GM18517 (cell line): ENCODE measurements around the gene IL34.

Source experiments
- ATAC-seq: cut with Tn5 transposase; IDR thresholded peaks from one replicate; pipeline ENCODE4 v1.9.1; 2021; ENCODE audit warnings: mild to moderate bottlenecking, moderate library complexity; ENCODE audit not compliant: unreplicated experiment

Gene IL34

DNA sequence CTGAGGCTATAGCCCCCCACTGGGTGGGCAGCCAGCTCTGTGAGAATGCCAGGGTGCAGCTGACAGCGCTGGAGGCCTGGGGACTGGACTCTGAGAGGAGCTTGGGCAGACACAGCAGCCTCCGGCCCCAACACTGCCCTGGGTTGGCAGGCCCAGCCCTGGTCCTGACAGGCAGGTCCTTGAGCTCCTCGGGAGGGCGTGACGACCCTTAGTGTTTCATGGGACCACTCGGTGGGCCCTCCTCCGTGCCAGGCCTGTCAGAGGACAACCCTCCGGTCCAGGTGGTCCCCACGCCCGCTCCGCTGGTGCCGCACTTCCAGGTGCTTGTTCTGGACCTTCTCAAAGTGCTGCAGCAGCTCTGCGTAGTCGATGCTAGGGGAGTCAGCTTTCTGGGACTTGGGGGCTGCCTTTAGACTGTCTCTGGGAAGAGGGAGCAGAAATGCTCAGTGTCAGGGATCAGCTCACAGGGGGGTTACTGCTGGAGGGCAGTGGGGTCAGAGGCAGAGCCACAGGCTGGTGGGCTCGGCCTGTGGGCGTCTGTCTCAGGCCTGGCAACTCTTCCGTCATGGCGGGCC, 41.4 kb downstream of the IL34 start:
- ATAC-seq = no peak

DNA sequence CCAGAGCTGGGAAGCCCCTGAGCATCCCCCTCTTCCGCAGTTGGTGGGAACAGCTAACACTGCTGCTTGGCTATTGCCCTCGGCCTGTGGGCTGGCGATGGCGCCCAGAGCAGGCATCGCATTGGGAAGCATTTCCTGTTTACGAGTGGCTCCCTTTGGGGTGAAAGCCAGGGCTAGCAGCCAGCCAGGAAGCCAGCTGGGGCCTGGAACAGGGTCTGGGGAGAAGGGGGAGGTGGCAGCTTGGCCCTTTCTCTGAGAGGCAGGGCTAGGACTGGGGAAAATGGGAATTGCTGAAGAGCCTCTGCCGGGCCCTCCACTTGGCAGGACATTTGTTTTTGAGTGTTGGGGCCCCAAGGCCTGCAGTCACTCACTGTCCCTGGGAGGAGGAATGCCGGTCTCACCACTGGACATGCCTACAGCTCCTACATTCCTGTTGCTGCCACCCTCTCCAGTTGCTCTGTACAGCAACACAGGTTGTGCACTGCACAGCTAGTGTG, 41.9 kb downstream of the IL34 start:
- ATAC-seq = no peak

DNA sequence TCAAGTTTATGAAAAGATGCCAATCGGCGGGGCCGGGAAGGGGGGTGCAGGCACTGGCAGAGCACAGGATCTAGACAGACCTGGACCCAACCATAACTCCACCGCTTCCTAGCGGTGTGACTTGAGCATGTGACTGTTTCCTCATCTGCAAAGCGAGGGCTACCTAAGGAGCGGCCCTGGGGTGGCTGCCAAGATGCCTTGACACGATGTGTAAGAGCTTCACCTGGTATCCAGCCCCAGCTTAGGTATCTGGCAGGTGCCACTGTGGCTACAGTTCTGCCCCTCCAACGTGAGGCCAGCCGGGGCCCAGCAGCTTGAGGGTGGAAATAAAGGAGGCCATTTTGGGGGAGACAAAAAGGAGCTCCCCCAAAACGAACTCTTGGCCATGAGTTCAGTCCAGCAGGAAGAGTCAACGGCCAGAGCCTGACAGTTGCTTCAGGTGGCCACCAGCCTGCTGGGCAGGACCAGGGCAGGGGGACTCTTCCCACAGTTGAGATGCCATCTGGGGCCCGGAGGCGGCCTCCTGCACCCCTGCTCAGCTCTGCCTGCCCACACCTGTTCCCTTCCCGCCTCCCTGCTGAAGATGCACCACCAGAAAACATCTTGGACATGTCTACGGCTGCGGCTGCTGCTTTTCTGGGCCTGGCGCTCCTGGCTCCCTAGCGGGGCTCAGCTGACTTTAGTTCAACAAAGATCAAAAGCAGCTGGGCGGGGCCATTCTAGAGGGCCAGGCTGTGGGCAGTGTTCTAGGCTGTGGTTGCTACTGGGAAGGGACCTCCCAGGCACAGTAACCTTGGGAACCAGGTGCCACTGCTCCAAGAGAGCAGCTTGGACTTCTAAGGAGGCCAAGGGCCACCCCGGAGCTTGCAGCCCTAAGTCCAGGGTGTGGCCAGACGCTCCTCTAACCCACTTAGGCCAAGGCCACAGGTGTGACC, 42.9 kb downstream of the IL34 start:
- ATAC-seq = no peak

DNA sequence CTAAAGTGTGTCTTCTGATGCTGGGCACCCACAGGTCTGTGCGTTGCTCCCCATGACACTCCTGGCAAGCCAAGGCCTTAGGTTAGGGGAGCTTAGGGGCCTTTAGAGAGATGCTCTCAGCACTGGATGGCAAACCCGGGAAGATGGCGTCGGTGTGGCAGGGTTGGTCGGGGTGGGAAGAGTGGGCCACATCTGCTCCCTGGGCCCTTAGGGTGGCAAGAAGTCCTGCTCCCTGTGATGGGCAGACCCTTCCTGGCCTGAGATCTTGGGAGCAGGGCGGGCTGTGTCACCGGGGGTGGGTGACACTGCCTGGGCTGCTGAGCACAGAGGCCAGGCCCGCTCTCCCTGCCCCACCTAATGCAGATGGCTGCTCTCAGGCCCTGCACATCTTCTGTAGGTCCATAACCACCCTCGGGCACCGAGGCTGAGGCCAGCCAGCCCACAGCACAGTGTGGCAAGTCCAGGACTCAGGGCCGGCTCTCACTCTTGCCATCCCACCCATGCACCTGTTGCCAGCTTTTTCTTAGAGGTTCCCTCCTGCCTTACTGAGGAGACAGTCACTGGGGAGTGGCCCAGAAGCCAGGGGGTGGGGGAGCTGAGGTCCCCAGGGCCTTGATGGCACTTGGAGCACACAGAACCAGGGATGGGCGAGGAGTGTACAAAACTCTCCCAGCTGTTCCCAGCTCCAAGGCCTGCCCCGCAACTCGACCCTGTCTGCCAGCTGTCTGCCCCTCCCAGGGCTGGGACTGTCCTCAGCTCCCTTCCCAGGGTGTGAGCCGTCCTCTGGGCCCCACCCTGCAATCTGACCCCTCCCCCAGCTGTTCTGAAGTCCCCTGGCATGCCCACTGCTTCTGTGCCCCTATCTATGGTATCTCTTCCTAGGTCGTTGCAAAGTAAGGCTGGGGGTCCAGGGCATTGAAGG, 43.9 kb downstream of the IL34 start:
- ATAC-seq = no peak

DNA sequence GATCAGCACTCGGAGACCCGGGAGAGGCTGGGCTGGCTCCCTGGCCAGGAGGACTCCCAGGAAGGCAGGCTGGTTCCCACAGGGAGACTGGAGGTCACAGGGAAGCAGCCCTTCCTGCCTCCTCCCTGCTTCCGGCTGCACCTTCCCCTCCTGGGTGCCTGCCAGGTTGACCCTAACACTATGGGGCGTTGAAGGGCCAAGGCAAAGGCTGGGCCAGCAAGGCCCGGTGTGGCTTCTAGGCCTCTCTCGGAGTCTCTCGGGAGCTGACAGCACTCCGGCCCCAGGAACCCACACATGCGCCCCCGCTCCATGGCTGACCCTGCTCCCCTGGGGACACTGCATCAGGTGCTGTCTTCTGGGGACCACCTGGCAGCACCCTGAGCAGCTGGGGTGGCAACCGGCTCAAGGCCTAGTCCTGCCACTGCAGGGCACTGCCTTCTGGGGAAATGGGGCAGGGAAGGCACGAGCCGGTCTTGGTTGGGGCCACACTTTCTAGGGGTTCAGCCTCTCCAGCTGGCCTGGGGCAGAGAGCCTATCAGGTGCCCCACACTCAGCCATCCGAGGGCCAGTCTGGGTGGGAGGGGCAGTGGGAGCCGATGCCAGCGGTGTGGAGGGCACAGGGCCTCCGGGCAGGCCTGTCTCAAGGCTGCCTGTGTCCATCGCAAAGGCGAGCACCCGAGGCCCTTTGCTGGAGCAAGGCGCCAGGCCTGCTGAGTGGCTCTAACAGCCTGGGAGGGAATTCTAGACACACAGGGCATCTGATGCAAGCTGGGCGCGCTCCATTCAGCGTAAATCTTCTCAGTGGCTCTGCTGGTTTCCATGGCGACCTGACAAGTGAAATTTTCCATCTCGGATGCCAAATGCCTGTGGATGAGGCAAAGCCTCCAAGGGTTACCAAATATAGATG, 45.1 kb downstream of the IL34 start:
- ATAC-seq = no peak

DNA sequence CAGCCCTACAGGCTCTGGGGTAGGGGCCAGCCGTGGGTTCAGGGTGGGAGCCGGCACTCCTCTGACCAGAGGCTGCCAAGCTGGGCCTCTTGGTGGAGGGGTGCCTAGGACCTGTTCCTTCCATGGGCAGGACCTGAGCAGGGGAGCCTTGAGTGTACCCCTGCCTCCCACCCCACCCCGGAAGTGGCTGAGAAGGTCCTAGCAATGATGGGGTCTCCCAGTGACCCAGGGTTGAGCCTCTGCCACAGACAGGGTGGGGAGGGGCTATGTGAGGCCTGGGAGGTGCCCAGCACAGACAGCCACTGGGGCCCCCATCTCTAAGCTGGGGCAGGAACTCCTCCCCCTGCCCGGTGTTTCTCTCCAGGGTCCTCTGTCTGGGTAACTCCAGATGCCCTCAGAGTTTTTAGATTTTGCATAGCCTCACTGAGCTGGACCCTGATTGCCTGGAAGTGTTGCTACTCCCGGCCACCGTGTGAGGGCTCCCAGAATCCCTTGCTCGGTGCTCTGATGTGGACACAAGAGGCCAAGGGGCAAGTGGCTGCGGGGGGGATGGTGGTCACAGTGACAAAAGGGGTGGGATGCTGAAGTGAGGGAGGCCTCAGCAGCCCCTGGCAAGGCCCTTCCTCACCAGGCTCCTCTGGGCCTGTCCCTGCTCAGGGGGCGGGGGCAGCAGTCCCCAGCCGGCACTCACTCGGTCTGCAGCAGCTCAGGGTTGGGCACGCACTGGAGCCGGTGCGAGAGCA, 45.9 kb downstream of the IL34 start:
- no peak for ATAC-seq

DNA sequence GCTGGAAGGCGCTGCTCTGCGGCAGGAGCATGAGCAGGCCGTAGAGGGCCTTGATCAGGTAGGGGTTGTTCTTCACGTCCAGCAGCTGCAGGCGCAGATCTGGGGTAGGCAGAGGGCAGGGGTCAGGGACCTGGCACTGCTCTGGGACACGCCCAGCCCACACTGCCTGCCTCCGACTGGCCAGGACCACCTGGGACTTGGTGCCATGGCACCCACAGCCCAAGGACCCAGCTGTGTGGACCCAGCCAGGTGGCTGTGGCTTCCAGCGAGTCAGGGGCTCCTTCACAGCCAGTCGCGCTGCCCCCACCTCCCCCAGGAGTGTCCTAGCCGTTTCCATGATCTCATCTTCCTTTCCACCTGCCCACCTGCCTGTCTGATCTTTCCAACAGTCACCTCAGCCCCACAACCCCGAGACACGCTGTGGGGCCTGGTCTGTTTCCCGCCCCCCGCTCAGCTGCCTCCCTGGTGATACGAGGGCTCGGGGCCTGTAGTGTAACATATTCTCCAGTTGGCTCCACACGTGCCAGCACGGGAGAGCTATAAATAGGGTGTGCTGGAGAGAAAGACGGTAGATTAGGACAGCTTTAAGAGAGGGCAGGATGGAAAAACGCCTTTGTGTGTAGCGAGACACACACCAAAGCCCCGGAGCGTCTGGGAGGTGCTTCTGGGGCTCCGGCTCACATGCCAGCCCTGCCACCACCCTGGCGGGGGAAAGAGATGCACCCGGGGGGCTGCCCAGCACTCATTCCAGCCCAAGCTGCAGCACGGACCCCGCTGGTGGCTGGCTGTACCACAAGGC, 46.7 kb downstream of the IL34 start:
- ATAC-seq = no peak

DNA sequence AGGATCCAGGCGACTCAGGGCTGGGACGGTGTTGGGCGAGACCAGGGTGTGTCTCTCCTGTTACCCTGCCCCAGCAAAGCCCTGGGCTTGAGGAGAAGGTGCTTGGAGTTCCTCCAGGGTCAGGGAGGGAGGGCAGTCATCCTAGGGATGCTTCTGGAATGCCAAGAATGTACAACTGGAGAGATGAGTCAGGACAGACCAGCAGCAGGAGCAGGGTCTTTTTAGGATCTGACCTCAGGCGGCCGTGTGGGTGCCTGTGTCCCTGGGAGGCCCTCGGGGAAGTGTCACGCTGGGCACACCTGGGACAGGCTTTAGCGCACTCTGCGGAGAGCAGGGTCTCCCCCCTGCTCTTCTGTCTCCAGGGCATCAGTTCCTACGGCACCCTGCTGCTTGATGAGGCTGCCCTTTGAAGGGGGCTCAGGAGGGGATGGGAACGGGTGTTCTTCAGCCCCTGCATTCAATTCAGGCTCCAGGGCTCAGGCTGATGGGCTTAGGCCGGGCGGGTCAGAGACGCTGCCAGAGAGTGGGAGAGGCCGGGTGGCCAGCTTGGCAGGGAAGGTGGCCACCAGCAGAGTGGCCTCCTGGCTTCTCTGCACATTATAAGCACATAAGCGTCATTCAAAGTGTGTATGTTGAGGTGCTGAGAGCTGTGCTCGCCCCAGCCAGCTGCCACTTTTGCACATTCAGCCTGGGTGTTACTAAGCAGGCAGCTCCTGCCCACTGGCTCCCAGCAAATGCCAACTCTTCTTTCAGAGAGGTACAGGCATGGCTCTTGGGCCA, 47.9 kb downstream of the IL34 start:
- ATAC-seq = no peak

DNA sequence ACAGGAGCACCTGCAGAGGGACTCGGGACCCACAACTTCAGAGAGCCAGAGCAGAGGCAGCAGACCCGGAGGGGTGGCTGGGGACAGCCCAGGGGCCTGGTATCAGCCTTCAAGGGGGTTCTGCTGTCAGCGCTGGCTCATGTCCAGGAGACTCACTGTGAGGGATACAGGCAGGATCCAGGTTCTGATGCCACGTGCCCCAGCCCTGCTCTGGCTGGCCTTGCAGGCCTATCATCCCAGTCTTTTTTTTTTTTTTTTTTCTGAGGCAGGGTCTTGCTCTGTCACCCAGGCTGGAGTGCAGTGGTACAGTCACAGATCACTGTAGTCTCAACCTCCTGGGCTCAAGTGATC, 48.5 kb downstream of the IL34 start:
- ATAC-seq = no peak

DNA sequence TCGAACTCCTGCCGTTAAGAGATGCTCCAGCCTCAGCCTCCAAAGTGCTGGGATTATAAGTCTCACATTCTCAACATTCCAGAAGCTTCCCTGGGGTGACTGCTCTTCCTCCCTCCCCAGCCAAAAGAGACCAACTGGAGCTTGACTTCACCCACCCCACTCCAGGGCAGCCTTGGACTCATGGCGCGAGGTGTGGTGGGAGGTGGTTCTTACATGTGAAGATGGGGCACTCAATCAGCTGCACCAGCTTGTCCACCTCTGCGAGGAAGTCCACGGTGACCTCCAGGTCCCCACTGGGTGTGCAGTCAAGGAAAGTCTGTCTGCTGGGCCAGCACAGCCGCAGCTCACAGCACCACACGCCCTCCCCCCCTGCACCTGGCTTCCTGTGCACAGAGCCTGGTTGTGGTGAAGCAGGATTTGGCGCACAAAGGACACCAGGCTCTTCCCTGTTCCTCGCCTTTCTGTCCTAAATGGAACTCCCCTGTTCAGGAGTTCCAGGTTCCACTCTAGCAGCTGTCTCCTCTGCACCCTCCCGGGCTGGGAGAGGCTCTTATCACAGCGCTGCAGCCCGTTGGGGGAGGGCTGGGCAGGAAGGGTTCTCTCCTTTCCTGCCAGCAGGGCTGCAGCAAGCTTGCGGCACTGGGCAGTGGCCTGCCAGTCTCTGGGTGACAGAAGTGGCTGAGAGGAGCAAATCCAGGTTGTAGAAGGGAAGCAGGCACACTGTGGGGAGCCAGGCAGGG, 49.1 kb downstream of the IL34 start:
- no peak for ATAC-seq

DNA sequence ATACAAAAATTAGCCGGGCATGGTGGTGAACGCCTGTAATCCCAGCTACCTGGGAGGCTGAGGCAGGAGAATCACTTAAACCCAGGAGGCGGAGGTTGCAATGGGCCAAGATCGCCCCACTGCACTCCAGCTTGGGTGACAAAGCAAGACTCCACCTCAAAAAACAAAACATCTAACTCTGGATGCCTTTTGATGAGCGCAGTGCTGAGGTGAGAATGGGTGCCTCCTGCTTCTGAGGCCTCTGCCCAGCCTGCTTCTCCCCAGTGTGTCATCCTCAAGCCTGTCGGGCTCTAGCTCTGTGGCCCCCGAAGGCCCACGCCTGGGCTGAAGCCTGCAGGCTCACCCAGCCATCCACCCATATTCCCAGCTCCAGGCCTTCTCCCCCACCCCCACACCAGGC, 50.0 kb downstream of the IL34 start:
- ATAC-seq = no peak

DNA sequence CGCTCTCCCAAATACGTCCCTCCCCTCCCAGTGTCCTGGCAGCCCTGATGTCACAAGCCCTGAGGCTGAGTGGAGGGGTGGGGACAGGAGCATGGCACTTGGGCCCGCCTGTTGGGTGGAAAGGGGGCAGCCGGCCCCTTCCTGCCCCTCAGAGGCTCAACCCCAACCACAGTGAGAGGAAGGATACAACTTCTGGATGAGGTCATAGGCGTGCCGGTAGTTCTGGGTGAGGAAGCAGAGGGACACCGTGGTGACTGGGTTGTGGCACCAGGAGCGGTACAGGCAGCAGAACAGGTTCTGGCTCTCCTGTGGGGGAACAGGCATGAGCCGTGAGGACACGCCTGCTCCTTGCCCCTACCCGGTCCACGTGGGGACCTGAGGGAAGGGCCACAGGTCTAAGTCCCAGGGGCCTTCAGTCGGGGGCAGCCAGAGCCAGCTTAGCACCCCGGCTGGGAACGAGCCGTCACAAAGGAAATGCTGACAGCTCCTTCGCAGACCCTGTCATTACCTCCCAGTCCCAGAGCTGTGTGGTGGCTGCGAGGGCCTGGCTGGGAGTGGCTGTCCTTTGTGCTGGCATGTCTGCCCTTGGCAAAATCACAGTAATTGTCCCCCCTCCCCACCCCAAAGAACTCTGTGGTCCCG, 50.7 kb downstream of the IL34 start:
- no peak for ATAC-seq

DNA sequence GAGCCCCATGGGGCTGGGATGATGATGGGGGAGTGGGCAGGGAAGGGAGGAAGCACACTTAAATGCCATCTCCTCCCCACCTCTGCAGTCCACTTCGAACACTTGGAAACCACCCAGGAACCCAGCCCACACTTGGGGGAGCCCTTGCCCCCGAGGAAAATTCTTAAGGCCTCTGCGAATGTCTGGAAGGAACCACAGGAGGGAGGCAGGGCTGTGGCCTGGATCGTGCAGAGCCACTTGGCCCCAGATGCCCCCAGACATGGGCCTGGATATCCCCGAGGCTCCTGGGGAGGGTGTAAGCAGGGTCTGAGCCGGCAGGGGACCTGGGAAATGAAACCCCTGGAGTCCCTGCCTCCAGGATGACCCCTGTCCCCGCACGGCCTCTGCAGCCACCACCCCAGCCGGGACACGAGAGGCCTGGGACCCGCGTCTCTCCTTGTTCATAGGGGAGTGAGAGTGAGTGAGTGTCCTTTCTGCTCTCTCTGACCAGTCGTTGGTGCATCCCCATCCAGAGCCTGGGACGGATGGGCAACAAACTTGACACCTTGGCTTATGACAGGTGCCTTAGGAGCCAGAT, 51.3 kb downstream of the IL34 start:
- no peak for ATAC-seq

DNA sequence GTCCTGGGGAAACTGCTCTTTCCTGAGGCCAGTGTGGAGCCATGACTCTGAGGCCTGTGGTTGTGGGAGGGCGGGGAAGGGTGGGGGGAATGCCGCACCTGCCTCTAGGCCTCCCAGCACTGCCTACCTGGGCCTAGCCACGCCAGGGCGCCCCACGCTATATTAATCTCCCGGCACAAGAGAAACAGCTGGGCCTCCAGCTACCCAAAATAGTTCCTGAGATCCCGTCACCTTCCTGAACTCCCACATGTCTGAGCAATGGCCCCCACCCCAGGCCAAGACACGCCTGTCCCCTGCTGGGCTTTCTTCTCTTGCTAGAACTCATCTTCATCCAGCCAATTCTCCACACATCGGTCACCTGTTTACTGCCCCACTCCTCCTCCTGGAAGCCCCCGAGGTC, 52.5 kb downstream of the IL34 start:
- ATAC-seq = no peak

DNA sequence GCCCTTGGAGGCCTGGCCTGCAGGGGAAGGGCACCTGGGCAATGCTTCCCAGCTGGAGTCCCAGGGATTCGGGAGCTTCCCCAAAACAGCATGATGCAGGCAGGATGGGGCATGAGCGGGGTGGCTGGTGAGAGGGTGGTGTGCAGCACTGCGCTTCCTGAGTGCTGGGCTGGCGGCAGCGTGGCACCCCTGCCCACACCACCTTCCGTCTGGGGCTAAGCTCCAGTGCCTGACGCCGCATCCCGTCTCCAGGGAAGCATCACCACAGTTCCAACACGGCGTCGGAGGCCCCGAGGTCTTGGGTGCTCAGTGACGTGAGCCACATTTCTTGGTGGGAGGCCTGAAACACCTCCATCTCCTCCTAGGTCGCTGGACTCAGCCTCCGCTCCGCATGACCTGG, 53.3 kb downstream of the IL34 start:
- ATAC-seq = no peak
